Measurements from ENCODE around the gene CRYBG1. TPM values are rescaled to one million over a fixed set of nuclear protein-coding genes. Genes with fewer than 3 reads are reported as not detected.

Gene CRYBG1
- total and polyA plus RNA-seq, 2 of the 4 experiments (the other 2 are of a cell fraction) = 0.38 to 1.1 TPM

- no peaks in the 10 kb centered on the region for H3K4me1 ChIP-seq (ENCODE audit: control insufficient read depth, insufficient read depth, low read length)
- POLR2A ChIA-PET (ENCODE audit: unreplicated experiment) = interaction anchor here (1.1 kb wide), 1 partner anchor 9 kb away, joined by 3 read pairs; the partner anchor contains the start of gene ATG5
- no peak overlapping the region for H3K9ac ChIP-seq (ENCODE audit: low read depth, low read length)
- ATAC-seq (ENCODE audit: low read depth) = peak; percentile 85
- no peak overlapping the region for H2BK15ac ChIP-seq (ENCODE audit: low read depth, low read length)
- CTCF ChIA-PET = interaction anchor here (0.5 to 1.2 kb wide), 7 partner anchors 12 to 649 kb away, joined by 3 to 11 read pairs (median 4); no protein-coding TSS in a partner anchor
- H3K4me2 ChIP-seq (ENCODE audit: low read depth, low read length) = no peak overlapping the region
- H2BK120ac ChIP-seq (ENCODE audit: low read depth, low read length) = no peak overlapping the region
- intact Hi-C loops (cut with micrococcal nuclease) (loop anchor here (1.0 to 5.0 kb wide), 3 partner anchors 112 to 662 kb away; no protein-coding TSS in a partner anchor), dilution Hi-C loops (cut with HindIII; ENCODE audit: low sequenced_read_pairs, unreplicated experiment) (no loop called here), in situ Hi-C loops (cut with MboI; ENCODE audit: low sequenced_read_pairs) (loop anchor here (25.0 kb wide), 1 partner anchor 652 kb away; no protein-coding TSS in a partner anchor)
- no peak overlapping the region for H4K8ac ChIP-seq (ENCODE audit: low read depth in 2 of 2, low read length in 2 of 2)
- no peak overlapping the region for H2BK5ac ChIP-seq (ENCODE audit: low read depth, low read length, poor library complexity, severe bottlenecking)
- no peaks in the 10 kb centered on the region for H3K79me1 ChIP-seq (ENCODE audit: low read depth in 1 of 2, low read length in 2 of 2)
- BruUV-seq (replicated peaks) = no TSS peak
- peaks cover 18% of the 10 kb centered on the region for H3K27me3 ChIP-seq (ENCODE audit: control insufficient read depth, insufficient read depth, low read length)
- no peaks in the 10 kb centered on the region for H4K20me1 ChIP-seq (ENCODE audit: insufficient read depth, low read length)
- H4K5ac ChIP-seq (ENCODE audit: low read depth, low read length) = no peak overlapping the region
- no peak overlapping the region for H3K4ac ChIP-seq (ENCODE audit: low read depth, low read length)
- no peak overlapping the region for H3K14ac ChIP-seq (replicated peaks; ENCODE audit: low read depth, low read length)
- no peak overlapping the region for H2AK5ac ChIP-seq (ENCODE audit: low read depth, low read length)
- H3K23ac ChIP-seq (ENCODE audit: low read depth, low read length) = no peak overlapping the region
- H3K4me3 ChIP-seq (ENCODE audit: insufficient read depth, low read depth, low read length) = no peak overlapping the region
- H2BK20ac ChIP-seq (ENCODE audit: low read depth, low read length) = no peak overlapping the region
- no peak overlapping the region for H2AFZ ChIP-seq (replicated peaks; ENCODE audit: low read length, poor library complexity)
- H3K18ac ChIP-seq (ENCODE audit: low read depth, low read length) = no peak overlapping the region
- no peaks in the 10 kb centered on the region for H3K9me3 ChIP-seq (ENCODE audit: control insufficient read depth, insufficient read depth, low read length)
- H3K56ac ChIP-seq (ENCODE audit: extremely low read depth, insufficient read depth, low read length) = no peak overlapping the region
- H3K36me3 ChIP-seq (ENCODE audit: control insufficient read depth, insufficient read depth, low read length) = no peaks in the 10 kb centered on the region
- no CpG with 5 or more reads among the region's 5 CpGs for WGBS, 2 experiments (ENCODE audit: extremely low coverage in 2 of 2, insufficient read length in 1 of 2)
- H3K9me1 ChIP-seq (ENCODE audit: insufficient read depth, low read length) = no peaks in the 10 kb centered on the region
- H3K27ac ChIP-seq (ENCODE audit: insufficient read depth, low read length) = no peak overlapping the region
- peak; percentile 47 for DNase-seq
- H2AK9ac ChIP-seq (replicated peaks; ENCODE audit: low read depth, low read length, poor library complexity) = no peak overlapping the region
- H4K91ac ChIP-seq (ENCODE audit: insufficient read depth, low read depth, low read length) = no peak overlapping the region
- TF ChIP-seq SMC3 (IDR thresholded peaks at IDR 0.05; ENCODE audit: low read depth, low read length) (peak; percentile 35; the same call in 1 of the 2 replicates), MXI1 (IDR thresholded peaks at IDR 0.05; ENCODE audit: borderline replicate concordance, low read depth, low read length) (no peak), RAD21 (IDR thresholded peaks at IDR 0.05; ENCODE audit: low read length) (peak; percentile 66), CEBPB (IDR thresholded peaks at IDR 0.05; ENCODE audit: low read depth, low read length) (no peak), MAFK (IDR thresholded peaks at IDR 0.05; ENCODE audit: low read depth, low read length) (no peak), FOS (IDR thresholded peaks at IDR 0.05; ENCODE audit: low read depth, low read length) (no peak), NFE2L2 (IDR thresholded peaks at IDR 0.05; ENCODE audit: low read depth, low read length) (no peak), POLR2A (IDR thresholded peaks at IDR 0.05; ENCODE audit: low read depth, low read length) (no peak), ELK1 (IDR thresholded peaks at IDR 0.05; ENCODE audit: borderline replicate concordance, low read depth, low read length) (no peak), CTCF (conservative IDR thresholded peaks at IDR 0.05; ENCODE audit: low read depth, low read length) (peak; percentile 68), CHD1 (IDR thresholded peaks at IDR 0.05; ENCODE audit: low read depth, low read length) (no peak), RFX5 (IDR thresholded peaks at IDR 0.05; ENCODE audit: low read depth, low read length) (no peak), BHLHE40 (IDR thresholded peaks at IDR 0.05; ENCODE audit: low read depth, low read length) (no peak), RCOR1 (IDR thresholded peaks at IDR 0.05; ENCODE audit: insufficient replicate concordance, low read length) (no peak), USF2 (IDR thresholded peaks at IDR 0.05; ENCODE audit: low read depth, low read length) (no peak)
Measured at GRCh38 chr6:106334646-106335448, 25.7 kb upstream of the CRYBG1 start.

Data from IMR-90 (cell line).